ENCODE results near the gene TMA7. TPM values are rescaled to one million over a fixed set of nuclear protein-coding genes. Genes with fewer than 3 reads are reported as not detected.
A peak's percentile ranks its signal among the peaks of the same experiment; 100 is the strongest.

TMA7 gene
- total and polyA plus RNA-seq, 2 of the 13 experiments (the other 11 are each of a cell fraction or from before 2014, with no cell fraction given), result 100 to 486 TPM

DNA sequence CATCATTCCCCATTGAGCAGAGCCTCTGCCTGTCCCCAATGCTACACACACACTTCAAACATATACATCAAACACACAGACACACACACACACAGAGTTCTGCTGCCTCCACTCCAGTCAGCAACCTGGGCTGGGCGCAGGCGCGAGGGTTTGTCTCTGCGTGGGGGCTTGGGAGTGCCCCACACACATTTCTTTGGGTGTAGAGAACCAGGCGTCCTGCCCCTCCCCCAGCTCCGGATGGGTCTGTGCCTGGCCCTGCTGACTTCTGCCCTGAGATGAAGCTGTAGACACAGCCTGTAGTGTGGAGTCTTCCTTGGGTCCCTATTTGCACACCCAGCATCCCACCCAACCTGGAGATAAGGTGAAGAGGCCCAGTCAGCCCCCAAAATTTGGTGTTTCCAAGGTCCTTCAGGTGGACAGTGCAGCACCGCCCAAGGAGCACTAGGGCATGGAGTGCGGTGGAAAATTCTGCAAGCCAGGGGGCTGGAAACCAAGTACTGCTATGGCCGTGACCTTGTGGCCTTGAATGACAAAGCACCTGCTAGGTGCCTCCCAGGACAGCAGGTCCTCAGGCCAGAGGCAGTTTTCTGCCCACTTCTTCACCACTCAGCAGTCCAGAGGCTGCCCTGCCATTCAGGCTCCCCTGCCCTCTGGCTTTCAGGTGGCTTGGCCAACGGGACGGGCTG, 41.2 kb upstream of the TMA7 start (continued):
- TF ChIP-seq, protein P1, sequence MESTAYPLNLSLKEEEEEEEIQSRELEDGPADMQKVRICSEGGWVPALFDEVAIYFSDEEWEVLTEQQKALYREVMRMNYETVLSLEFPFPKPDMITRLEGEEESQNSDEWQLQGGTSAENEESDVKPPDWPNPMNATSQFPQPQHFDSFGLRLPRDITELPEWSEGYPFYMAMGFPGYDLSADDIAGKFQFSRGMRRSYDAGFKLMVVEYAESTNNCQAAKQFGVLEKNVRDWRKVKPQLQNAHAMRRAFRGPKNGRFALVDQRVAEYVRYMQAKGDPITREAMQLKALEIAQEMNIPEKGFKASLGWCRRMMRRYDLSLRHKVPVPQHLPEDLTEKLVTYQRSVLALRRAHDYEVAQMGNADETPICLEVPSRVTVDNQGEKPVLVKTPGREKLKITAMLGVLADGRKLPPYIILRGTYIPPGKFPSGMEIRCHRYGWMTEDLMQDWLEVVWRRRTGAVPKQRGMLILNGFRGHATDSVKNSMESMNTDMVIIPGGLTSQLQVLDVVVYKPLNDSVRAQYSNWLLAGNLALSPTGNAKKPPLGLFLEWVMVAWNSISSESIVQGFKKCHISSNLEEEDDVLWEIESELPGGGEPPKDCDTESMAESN (CRISPR knock-in tag; conservative IDR thresholded peaks at IDR 0.05), result 0 out of 2 replicates have a peak, but pooled peaks have one; percentile 25
- TF ChIP-seq RXRA (CRISPR knock-in tag; IDR thresholded peaks at IDR 0.05), result no peak
- TF ChIP-seq, protein P2, sequence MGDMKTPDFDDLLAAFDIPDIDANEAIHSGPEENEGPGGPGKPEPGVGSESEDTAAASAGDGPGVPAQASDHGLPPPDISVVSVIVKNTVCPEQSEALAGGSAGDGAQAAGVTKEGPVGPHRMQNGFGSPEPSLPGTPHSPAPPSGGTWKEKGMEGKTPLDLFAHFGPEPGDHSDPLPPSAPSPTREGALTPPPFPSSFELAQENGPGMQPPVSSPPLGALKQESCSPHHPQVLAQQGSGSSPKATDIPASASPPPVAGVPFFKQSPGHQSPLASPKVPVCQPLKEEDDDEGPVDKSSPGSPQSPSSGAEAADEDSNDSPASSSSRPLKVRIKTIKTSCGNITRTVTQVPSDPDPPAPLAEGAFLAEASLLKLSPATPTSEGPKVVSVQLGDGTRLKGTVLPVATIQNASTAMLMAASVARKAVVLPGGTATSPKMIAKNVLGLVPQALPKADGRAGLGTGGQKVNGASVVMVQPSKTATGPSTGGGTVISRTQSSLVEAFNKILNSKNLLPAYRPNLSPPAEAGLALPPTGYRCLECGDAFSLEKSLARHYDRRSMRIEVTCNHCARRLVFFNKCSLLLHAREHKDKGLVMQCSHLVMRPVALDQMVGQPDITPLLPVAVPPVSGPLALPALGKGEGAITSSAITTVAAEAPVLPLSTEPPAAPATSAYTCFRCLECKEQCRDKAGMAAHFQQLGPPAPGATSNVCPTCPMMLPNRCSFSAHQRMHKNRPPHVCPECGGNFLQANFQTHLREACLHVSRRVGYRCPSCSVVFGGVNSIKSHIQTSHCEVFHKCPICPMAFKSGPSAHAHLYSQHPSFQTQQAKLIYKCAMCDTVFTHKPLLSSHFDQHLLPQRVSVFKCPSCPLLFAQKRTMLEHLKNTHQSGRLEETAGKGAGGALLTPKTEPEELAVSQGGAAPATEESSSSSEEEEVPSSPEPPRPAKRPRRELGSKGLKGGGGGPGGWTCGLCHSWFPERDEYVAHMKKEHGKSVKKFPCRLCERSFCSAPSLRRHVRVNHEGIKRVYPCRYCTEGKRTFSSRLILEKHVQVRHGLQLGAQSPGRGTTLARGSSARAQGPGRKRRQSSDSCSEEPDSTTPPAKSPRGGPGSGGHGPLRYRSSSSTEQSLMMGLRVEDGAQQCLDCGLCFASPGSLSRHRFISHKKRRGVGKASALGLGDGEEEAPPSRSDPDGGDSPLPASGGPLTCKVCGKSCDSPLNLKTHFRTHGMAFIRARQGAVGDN (CRISPR knock-in tag; IDR thresholded peaks at IDR 0.05), result peak; percentile 36
- TF ChIP-seq NR2F6 (IDR thresholded peaks at IDR 0.05), result peak; percentile 70
- peak; percentile 69 for TF ChIP-seq NR2F6 (CRISPR knock-in tag; IDR thresholded peaks at IDR 0.05)
- TF ChIP-seq KLF15 (CRISPR knock-in tag; IDR thresholded peaks at IDR 0.05; ENCODE audit: borderline replicate concordance), result no peak
- no peak for TF ChIP-seq KDM4B (CRISPR knock-in tag; IDR thresholded peaks at IDR 0.05)
- TF ChIP-seq ZNF3 (CRISPR knock-in tag; IDR thresholded peaks at IDR 0.05), result no peak
- TF ChIP-seq PTBP1 (IDR thresholded peaks at IDR 0.05; ENCODE audit: low read depth, low read length, poor library complexity, severe bottlenecking), result no peak
- peak; percentile 61 for TF ChIP-seq BORCS8-MEF2B (CRISPR knock-in tag; IDR thresholded peaks at IDR 0.05)
- TF ChIP-seq POLR2G (IDR thresholded peaks at IDR 0.05; ENCODE audit: low read depth, low read length), result peak; percentile 54
- TF ChIP-seq RFX3 (CRISPR knock-in tag; IDR thresholded peaks at IDR 0.05), result no peak
- TF ChIP-seq ZNF7 (CRISPR knock-in tag; IDR thresholded peaks at IDR 0.05), result no peak
- TF ChIP-seq, protein P3, sequence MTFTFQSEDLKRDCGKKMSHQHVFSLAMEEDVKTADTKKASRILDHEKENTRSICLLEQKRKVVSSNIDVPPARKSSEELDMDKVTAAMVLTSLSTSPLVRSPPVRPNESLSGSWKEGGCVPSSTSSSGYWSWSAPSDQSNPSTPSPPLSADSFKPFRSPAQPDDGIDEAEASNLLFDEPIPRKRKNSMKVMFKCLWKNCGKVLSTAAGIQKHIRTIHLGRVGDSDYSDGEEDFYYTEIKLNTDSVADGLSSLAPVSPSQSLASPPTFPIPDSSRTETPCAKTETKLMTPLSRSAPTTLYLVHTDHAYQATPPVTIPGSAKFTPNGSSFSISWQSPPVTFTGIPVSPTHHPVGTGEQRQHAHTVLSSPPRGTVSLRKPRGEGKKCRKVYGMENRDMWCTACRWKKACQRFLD (CRISPR knock-in tag; IDR thresholded peaks at IDR 0.05; ENCODE audit: borderline replicate concordance), result no peak
- TF ChIP-seq SRSF1 (optimal IDR thresholded peaks at IDR 0.05; ENCODE audit: low read depth, low read length), result peak; percentile 3
- TF ChIP-seq CC2D1A (CRISPR knock-in tag; IDR thresholded peaks at IDR 0.05), result no peak
- no peak for TF ChIP-seq ZNF337 (CRISPR knock-in tag; IDR thresholded peaks at IDR 0.05; ENCODE audit: borderline replicate concordance, low read depth)
- TF ChIP-seq, protein P4, sequence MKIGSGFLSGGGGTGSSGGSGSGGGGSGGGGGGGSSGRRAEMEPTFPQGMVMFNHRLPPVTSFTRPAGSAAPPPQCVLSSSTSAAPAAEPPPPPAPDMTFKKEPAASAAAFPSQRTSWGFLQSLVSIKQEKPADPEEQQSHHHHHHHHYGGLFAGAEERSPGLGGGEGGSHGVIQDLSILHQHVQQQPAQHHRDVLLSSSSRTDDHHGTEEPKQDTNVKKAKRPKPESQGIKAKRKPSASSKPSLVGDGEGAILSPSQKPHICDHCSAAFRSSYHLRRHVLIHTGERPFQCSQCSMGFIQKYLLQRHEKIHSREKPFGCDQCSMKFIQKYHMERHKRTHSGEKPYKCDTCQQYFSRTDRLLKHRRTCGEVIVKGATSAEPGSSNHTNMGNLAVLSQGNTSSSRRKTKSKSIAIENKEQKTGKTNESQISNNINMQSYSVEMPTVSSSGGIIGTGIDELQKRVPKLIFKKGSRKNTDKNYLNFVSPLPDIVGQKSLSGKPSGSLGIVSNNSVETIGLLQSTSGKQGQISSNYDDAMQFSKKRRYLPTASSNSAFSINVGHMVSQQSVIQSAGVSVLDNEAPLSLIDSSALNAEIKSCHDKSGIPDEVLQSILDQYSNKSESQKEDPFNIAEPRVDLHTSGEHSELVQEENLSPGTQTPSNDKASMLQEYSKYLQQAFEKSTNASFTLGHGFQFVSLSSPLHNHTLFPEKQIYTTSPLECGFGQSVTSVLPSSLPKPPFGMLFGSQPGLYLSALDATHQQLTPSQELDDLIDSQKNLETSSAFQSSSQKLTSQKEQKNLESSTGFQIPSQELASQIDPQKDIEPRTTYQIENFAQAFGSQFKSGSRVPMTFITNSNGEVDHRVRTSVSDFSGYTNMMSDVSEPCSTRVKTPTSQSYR (CRISPR knock-in tag; IDR thresholded peaks at IDR 0.05; ENCODE audit: borderline replicate concordance), result peak; percentile 59; the same call in 1 of the 2 replicates
- peak; percentile 57; the same call in 1 of the 2 replicates for TF ChIP-seq NRL (CRISPR knock-in tag; IDR thresholded peaks at IDR 0.05; ENCODE audit: borderline replicate concordance)
- TF ChIP-seq ZNF589 (CRISPR knock-in tag; conservative IDR thresholded peaks at IDR 0.05), result no peak
